ENCODE data around the gene KRT86. TPM values are rescaled to one million over a fixed set of nuclear protein-coding genes. Genes with fewer than 3 reads are reported as not detected.
"Not testable (repeated sequence)": the region's sequence is repeated elsewhere in the genome, so short reads cannot be mapped to it uniquely, and the experiment has no call there.

KRT86 gene
- total RNA-seq, 1 donor from 2014 or later, result not detected

GRCh38 chr12:52248541-52249461 lies 25.6 kb upstream of the KRT86 start:
- DNase-seq (ENCODE audit: low read depth, low spot score), result no peak
- Mint-ChIP-seq H3K9me3 (no peaks in the 10 kb centered on the region), H3K27me3 (ENCODE audit: low read depth) (peaks cover 44% of the 10 kb centered on the region), H3K36me3 (ENCODE audit: low read depth) (no peaks in the 10 kb centered on the region), H3K4me3 (no peak overlapping the region), H3K4me1 (peaks cover 38% of the 10 kb centered on the region), H3K27ac (ENCODE audit: unreplicated experiment) (peak overlapping the region; percentile 35)
- no peak for TF ChIP-seq CTCF (conservative IDR thresholded peaks at IDR 0.05)

GRCh38 chr12:52249511-52250047 lies 24.9 kb upstream of the KRT86 start:
- Mint-ChIP-seq H3K27ac (ENCODE audit: unreplicated experiment) (peak overlapping the region; percentile 37), H3K9me3 (no peaks in the 10 kb centered on the region), H3K27me3 (ENCODE audit: low read depth) (peaks cover 47% of the 10 kb centered on the region), H3K4me3 (no peak overlapping the region), H3K4me1 (peaks cover 38% of the 10 kb centered on the region), H3K36me3 (ENCODE audit: low read depth) (no peaks in the 10 kb centered on the region)
- no peak for DNase-seq (ENCODE audit: low read depth, low spot score)
- TF ChIP-seq CTCF (conservative IDR thresholded peaks at IDR 0.05), result no peak

GRCh38 chr12:52250048-52250990 lies 24.1 kb upstream of the KRT86 start:
- Mint-ChIP-seq H3K4me1 (peaks cover 38% of the 10 kb centered on the region), H3K9me3 (no peaks in the 10 kb centered on the region), H3K27me3 (ENCODE audit: low read depth) (peaks cover 54% of the 10 kb centered on the region)

GRCh38 chr12:52251367-52252051 lies 22.9 kb upstream of the KRT86 start:
- no peaks in the 10 kb centered on the region for H3K9me3 Mint-ChIP-seq
- DNase-seq (ENCODE audit: low read depth, low spot score), result no peak
- H3K36me3 Mint-ChIP-seq (ENCODE audit: low read depth), result no peaks in the 10 kb centered on the region
- no peak for TF ChIP-seq CTCF (conservative IDR thresholded peaks at IDR 0.05)
- H3K27ac Mint-ChIP-seq (ENCODE audit: unreplicated experiment), result no peak overlapping the region
- H3K4me1 Mint-ChIP-seq, result peaks cover 33% of the 10 kb centered on the region
- no peak overlapping the region for H3K4me3 Mint-ChIP-seq
- peaks cover 63% of the 10 kb centered on the region for H3K27me3 Mint-ChIP-seq (ENCODE audit: low read depth)

More at GRCh38 chr12:52250048-52250990, 24.1 kb upstream of the KRT86 start:
- H3K27ac Mint-ChIP-seq (ENCODE audit: unreplicated experiment), result no peak overlapping the region
- peak; percentile 28 for TF ChIP-seq CTCF (conservative IDR thresholded peaks at IDR 0.05)
- DNase-seq (ENCODE audit: low read depth, low spot score), result peak; percentile 19
- no peak overlapping the region for H3K4me3 Mint-ChIP-seq
- H3K36me3 Mint-ChIP-seq (ENCODE audit: low read depth), result no peaks in the 10 kb centered on the region

GRCh38 chr12:52252175-52252615 lies 22.2 kb upstream of the KRT86 start:
- DNase-seq (ENCODE audit: low read depth, low spot score); H3K4me3 Mint-ChIP-seq; H3K36me3 Mint-ChIP-seq (ENCODE audit: low read depth); H3K9me3 Mint-ChIP-seq; H3K27ac Mint-ChIP-seq (ENCODE audit: unreplicated experiment): not testable (repeated sequence)
- Mint-ChIP-seq H3K4me1 (peaks cover 31% of the 10 kb centered on the region), H3K27me3 (ENCODE audit: low read depth) (peaks cover 69% of the 10 kb centered on the region)
